HepG2 (cell line): ENCODE measurements around the gene PKD1L1. TPM values are rescaled to one million over a fixed set of nuclear protein-coding genes. Genes with fewer than 3 reads are reported as not detected.

Experiments
- MBD4 ChIP-seq: IDR thresholded peaks from 2 replicates; pipeline ENCODE4 v1.6.1; 2012; ENCODE audit warnings: low read length, inconsistent platforms, borderline replicate concordance
- SOX5 ChIP-seq: IDR thresholded peaks from 2 replicates; pipeline ENCODE4 v1.6.1; 2016; ENCODE audit warnings: borderline replicate concordance
- polyA plus RNA-seq, 8 experiments: library from polyadenylated mRNA; depleted of rRNA in 3 of 8; stranded (reverse) in 7 of 8; unstranded in 1 of 8; fragments of >200 nt; fragmentation: Illumina TruSeq in 4 of 8; extraction: Trizol in 4 of 8; gene quantifications; 2 replicates each; pipeline versions ENCODE4 v1.2.1 to v1.2.3, GENCODE V29; 2011 to 2016; ENCODE audit warnings: low read depth in 4 of 8, missing spikeins in 1 of 8, mixed read lengths in 1 of 8; ENCODE audit not compliant: insufficient read depth in 1 of 8
- total RNA-seq, 5 experiments: library from RNA; depleted of rRNA; stranded (reverse); fragments of >200 nt; fragmentation: Illumina TruSeq; extraction: Trizol; gene quantifications; 2 replicates each; pipeline ENCODE4 v1.2.3, GENCODE V29; 2016; ENCODE audit warnings: low read depth in 1 of 5
- TF ChIP-seq, protein P1 (sequence below): sonication (generic); formaldehyde crosslinking; conservative IDR thresholded peaks from 2 replicates; pipeline ENCODE4 v1.4.0; 2020; ENCODE audit warnings: mild to moderate bottlenecking, missing genetic modification reagents, moderate library complexity
- TF ChIP-seq, protein P2 (sequence below): sonication (generic); formaldehyde crosslinking; IDR thresholded peaks from 2 replicates; pipeline ENCODE4 v1.5.0; 2020; ENCODE audit warnings: mild to moderate bottlenecking, missing genetic modification reagents, borderline replicate concordance

Gene PKD1L1
- total and polyA plus RNA-seq, 2 of the 13 experiments (the other 11 are each of a cell fraction or from before 2014, with no cell fraction given): 0.01 TPM; not detected in 1

DNA sequence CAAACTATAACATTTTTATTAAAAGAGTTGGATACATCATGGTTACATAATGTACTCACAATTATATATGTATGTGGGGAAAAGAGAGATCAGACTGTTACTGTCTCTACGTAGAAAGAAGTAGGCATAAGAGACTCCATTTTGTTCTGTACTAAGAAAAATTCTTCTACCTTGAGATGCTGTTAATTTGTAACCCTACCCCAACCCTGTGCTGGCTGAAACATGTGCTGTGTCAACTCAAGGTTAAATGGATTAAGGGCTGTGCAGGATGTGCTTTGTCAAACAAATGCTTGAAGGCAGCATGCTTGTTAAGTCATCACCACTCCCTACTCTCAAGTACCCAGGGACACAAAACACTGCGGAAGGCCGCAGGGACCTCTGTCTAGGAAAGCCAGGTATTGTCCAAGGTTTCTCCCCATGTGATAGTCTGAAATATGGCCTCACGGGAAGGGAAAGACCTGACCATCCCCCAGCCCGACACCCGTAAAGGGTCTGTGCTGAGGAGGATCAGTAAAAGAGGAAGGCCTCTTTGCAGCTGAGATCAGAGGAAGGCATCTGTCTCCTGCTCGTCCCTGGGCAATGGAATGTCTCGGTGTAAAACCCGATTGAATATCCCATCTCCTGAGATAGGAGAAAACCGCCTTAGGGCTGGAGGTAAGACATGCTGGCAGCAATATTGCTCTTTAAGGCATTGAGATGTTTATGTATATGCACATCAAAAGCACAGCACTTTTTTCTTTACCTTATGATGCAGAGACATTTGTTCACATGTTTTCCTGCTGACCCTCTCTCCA lies 41.5 kb upstream of the PKD1L1 start (continued):
- TF ChIP-seq, protein P1, sequence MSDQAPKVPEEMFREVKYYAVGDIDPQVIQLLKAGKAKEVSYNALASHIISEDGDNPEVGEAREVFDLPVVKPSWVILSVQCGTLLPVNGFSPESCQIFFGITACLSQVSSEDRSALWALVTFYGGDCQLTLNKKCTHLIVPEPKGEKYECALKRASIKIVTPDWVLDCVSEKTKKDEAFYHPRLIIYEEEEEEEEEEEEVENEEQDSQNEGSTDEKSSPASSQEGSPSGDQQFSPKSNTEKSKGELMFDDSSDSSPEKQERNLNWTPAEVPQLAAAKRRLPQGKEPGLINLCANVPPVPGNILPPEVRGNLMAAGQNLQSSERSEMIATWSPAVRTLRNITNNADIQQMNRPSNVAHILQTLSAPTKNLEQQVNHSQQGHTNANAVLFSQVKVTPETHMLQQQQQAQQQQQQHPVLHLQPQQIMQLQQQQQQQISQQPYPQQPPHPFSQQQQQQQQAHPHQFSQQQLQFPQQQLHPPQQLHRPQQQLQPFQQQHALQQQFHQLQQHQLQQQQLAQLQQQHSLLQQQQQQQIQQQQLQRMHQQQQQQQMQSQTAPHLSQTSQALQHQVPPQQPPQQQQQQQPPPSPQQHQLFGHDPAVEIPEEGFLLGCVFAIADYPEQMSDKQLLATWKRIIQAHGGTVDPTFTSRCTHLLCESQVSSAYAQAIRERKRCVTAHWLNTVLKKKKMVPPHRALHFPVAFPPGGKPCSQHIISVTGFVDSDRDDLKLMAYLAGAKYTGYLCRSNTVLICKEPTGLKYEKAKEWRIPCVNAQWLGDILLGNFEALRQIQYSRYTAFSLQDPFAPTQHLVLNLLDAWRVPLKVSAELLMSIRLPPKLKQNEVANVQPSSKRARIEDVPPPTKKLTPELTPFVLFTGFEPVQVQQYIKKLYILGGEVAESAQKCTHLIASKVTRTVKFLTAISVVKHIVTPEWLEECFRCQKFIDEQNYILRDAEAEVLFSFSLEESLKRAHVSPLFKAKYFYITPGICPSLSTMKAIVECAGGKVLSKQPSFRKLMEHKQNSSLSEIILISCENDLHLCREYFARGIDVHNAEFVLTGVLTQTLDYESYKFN (CRISPR knock-in tag): peak; percentile 72
- TF ChIP-seq MBD4: 0 out of 2 replicates have a peak, but pooled peaks have one; percentile 22
- peak; percentile 83 for TF ChIP-seq SOX5 (CRISPR knock-in tag)
- TF ChIP-seq, protein P2, sequence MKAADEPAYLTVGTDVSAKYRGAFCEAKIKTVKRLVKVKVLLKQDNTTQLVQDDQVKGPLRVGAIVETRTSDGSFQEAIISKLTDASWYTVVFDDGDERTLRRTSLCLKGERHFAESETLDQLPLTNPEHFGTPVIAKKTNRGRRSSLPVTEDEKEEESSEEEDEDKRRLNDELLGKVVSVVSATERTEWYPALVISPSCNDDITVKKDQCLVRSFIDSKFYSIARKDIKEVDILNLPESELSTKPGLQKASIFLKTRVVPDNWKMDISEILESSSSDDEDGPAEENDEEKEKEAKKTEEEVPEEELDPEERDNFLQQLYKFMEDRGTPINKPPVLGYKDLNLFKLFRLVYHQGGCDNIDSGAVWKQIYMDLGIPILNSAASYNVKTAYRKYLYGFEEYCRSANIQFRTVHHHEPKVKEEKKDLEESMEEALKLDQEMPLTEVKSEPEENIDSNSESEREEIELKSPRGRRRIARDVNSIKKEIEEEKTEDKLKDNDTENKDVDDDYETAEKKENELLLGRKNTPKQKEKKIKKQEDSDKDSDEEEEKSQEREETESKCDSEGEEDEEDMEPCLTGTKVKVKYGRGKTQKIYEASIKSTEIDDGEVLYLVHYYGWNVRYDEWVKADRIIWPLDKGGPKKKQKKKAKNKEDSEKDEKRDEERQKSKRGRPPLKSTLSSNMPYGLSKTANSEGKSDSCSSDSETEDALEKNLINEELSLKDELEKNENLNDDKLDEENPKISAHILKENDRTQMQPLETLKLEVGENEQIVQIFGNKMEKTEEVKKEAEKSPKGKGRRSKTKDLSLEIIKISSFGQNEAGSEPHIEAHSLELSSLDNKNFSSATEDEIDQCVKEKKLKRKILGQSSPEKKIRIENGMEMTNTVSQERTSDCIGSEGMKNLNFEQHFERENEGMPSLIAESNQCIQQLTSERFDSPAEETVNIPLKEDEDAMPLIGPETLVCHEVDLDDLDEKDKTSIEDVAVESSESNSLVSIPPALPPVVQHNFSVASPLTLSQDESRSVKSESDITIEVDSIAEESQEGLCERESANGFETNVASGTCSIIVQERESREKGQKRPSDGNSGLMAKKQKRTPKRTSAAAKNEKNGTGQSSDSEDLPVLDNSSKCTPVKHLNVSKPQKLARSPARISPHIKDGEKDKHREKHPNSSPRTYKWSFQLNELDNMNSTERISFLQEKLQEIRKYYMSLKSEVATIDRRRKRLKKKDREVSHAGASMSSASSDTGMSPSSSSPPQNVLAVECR (CRISPR knock-in tag): peak; percentile 30; the same call in 1 of the 2 replicates
- TF ChIP-seq, all 625 proteins: peak for 78; not testable (repeated sequence) for 547
